Measurements from ENCODE around the gene SUPT3H.

SUPT3H gene

DNA sequence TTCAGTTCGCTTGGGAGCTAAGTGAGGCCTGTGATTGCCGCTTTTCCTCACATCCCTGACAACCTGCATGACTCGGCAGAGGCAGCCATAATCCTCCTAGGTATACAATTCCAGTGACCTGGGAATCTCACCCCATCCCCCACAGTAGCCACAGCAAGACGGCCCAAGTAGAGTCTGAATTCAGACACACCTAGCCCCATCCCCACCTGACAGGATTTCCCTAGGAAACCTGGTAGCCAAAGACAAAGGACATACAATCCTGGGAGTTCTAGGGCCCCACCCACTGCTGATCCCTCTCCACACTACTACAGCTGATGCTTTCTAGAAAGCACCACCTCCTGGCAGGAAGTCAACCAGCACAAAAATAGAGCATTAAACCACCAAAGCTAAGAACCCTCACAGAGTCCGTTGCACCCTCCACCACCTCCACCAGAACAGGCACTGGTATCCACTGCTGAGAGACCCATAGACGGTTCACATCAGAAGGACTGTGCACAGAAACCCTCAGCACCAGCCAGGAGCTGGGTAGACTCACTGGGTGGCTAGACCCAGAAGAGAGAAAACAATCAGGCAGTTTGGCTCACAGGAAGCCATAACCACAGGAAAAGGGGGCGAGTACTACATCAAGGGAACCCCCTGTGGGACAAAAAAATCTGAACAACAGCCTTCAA is 67.5 kb downstream of the SUPT3H start:
- no peak for TF ChIP-seq RAD21 (IDR thresholded peaks at IDR 0.05; ENCODE audit: low read depth)
- no peak for TF ChIP-seq CEBPB (IDR thresholded peaks at IDR 0.05)
- TF ChIP-seq TAF1 (IDR thresholded peaks at IDR 0.05; ENCODE audit: low read depth): no peak
- no peak for TF ChIP-seq YY1 (IDR thresholded peaks at IDR 0.05; ENCODE audit: low read depth)
- no peak for TF ChIP-seq EGR1 (IDR thresholded peaks at IDR 0.05)
- no peak for TF ChIP-seq NFIC (IDR thresholded peaks at IDR 0.05)
- no peak for TF ChIP-seq TCF12 (IDR thresholded peaks at IDR 0.05; ENCODE audit: low read depth)
- TF ChIP-seq EP300 (IDR thresholded peaks at IDR 0.05; ENCODE audit: borderline replicate concordance): no peak
- TF ChIP-seq, protein P1, sequence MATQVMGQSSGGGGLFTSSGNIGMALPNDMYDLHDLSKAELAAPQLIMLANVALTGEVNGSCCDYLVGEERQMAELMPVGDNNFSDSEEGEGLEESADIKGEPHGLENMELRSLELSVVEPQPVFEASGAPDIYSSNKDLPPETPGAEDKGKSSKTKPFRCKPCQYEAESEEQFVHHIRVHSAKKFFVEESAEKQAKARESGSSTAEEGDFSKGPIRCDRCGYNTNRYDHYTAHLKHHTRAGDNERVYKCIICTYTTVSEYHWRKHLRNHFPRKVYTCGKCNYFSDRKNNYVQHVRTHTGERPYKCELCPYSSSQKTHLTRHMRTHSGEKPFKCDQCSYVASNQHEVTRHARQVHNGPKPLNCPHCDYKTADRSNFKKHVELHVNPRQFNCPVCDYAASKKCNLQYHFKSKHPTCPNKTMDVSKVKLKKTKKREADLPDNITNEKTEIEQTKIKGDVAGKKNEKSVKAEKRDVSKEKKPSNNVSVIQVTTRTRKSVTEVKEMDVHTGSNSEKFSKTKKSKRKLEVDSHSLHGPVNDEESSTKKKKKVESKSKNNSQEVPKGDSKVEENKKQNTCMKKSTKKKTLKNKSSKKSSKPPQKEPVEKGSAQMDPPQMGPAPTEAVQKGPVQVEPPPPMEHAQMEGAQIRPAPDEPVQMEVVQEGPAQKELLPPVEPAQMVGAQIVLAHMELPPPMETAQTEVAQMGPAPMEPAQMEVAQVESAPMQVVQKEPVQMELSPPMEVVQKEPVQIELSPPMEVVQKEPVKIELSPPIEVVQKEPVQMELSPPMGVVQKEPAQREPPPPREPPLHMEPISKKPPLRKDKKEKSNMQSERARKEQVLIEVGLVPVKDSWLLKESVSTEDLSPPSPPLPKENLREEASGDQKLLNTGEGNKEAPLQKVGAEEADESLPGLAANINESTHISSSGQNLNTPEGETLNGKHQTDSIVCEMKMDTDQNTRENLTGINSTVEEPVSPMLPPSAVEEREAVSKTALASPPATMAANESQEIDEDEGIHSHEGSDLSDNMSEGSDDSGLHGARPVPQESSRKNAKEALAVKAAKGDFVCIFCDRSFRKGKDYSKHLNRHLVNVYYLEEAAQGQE (IDR thresholded peaks at IDR 0.05; ENCODE audit: low read depth): no peak
- no peak for TF ChIP-seq ZBTB7A (IDR thresholded peaks at IDR 0.05; ENCODE audit: low read depth)
- no peak for TF ChIP-seq CREB1 (IDR thresholded peaks at IDR 0.05; ENCODE audit: low read depth)
- no peak for TF ChIP-seq FOXM1 (IDR thresholded peaks at IDR 0.05; ENCODE audit: borderline replicate concordance, low read depth)
- TF ChIP-seq, protein P2, sequence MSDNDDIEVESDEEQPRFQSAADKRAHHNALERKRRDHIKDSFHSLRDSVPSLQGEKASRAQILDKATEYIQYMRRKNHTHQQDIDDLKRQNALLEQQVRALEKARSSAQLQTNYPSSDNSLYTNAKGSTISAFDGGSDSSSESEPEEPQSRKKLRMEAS (IDR thresholded peaks at IDR 0.05): no peak

DNA sequence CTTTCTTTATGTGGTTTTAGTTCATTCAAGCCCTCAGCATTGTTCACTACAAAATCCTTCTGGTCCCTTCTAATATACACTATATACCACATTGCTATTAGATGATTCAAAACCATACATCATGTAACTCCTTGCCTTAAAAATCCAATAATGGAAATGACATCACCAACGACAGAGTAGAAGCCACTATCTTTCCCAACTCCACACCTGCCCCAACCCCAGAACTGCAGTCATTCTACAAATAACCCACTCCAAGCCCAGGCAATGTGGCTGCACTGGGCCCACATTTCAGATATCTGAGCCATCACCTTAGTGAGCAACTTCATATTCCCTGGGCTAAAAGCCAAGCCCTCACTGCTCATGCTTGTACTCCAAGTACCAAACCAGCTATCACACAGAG is 72.2 kb downstream of the SUPT3H start:
- no peak for TF ChIP-seq FOXM1 (IDR thresholded peaks at IDR 0.05; ENCODE audit: borderline replicate concordance, low read depth)
- no peak for TF ChIP-seq TEAD4 (IDR thresholded peaks at IDR 0.05)
- no peak for TF ChIP-seq CREB1 (IDR thresholded peaks at IDR 0.05; ENCODE audit: low read depth)
- TF ChIP-seq EGR1 (IDR thresholded peaks at IDR 0.05): no peak
- TF ChIP-seq, protein P2 (IDR thresholded peaks at IDR 0.05): no peak
- no peak for TF ChIP-seq TCF12 (IDR thresholded peaks at IDR 0.05; ENCODE audit: low read depth)
- TF ChIP-seq RAD21 (IDR thresholded peaks at IDR 0.05; ENCODE audit: low read depth): no peak
- no peak for TF ChIP-seq EP300 (IDR thresholded peaks at IDR 0.05; ENCODE audit: borderline replicate concordance)
- no peak for TF ChIP-seq CEBPB (IDR thresholded peaks at IDR 0.05)
- TF ChIP-seq, protein P3, sequence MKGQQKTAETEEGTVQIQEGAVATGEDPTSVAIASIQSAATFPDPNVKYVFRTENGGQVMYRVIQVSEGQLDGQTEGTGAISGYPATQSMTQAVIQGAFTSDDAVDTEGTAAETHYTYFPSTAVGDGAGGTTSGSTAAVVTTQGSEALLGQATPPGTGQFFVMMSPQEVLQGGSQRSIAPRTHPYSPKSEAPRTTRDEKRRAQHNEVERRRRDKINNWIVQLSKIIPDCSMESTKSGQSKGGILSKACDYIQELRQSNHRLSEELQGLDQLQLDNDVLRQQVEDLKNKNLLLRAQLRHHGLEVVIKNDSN (IDR thresholded peaks at IDR 0.05): no peak

DNA sequence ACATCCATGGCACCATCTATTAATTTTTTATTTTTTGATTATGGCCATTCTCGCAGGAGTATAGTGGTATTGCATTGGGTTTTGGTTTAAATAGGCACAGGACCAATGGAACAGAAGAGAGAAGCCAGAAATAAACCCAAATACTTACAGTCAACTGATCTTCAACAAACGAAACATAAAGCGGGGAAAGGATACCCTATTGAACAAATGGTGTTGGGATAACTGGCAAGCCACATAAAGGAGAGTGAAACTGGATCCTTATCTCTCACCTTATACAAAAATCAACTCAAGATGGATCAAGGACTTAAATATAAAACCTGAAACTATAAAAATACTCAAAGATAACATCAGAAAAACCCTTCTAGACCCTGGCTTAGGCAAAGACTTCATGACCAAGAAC is 74.9 kb downstream of the SUPT3H start:
- TF ChIP-seq EGR1 (IDR thresholded peaks at IDR 0.05) (no peak), ZBTB7A (IDR thresholded peaks at IDR 0.05; ENCODE audit: low read depth) (no peak), YY1 (IDR thresholded peaks at IDR 0.05; ENCODE audit: low read depth) (no peak), EP300 (IDR thresholded peaks at IDR 0.05; ENCODE audit: borderline replicate concordance) (no peak), CREB1 (IDR thresholded peaks at IDR 0.05; ENCODE audit: low read depth) (no peak)
- TF ChIP-seq, protein P2 (IDR thresholded peaks at IDR 0.05): no peak
- TF ChIP-seq, protein P3 (IDR thresholded peaks at IDR 0.05): no peak

DNA sequence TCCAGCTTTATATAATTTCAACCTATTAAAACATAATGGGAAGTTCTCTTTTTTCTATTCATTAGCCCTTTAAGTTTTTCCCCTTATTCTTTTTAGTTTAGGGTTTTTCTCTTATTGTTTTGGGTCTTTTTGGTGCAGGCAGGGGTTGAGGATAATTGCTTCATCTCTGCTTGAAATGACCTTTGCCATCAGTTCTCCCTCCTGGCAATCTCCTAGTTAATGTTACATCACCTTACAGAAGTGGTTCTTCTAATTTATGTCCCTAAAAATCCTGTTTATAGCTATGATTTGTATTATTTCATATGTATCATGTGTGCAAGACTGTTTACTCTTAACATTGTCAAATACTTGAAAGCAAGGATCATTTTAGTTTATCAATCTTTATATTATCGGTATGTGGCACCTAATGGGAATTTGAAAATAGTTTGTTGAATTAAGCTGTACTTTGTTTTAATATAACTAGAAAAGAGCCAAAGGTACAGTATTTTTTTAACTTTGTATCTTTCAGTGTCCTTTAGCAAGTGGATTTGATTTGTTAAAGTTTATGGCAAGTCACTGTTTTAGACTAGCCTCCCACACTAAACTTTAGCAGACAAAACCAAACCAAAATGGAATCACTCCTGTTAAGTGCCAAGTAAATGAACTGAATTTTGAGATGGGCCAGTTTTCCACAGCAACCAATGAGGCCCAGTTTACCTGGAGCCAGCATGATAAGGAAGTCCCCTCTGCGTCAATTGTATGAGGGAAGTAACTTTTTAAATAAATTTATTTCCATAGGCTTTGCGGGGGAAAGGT is 76.2 kb downstream of the SUPT3H start:
- no peak for TF ChIP-seq ZBTB7A (IDR thresholded peaks at IDR 0.05; ENCODE audit: low read depth)
- TF ChIP-seq YY1 (IDR thresholded peaks at IDR 0.05; ENCODE audit: low read depth): no peak
- TF ChIP-seq TAF1 (IDR thresholded peaks at IDR 0.05; ENCODE audit: low read depth): no peak
- TF ChIP-seq, protein P2 (IDR thresholded peaks at IDR 0.05): no peak
- TF ChIP-seq CEBPB (IDR thresholded peaks at IDR 0.05): no peak
- TF ChIP-seq, protein P3 (IDR thresholded peaks at IDR 0.05): no peak
- no peak for TF ChIP-seq EGR1 (IDR thresholded peaks at IDR 0.05)
- no peak for TF ChIP-seq TCF12 (IDR thresholded peaks at IDR 0.05; ENCODE audit: low read depth)
- no peak for TF ChIP-seq FOXM1 (IDR thresholded peaks at IDR 0.05; ENCODE audit: borderline replicate concordance, low read depth)
- no peak for TF ChIP-seq CREB1 (IDR thresholded peaks at IDR 0.05; ENCODE audit: low read depth)
- TF ChIP-seq EP300 (IDR thresholded peaks at IDR 0.05; ENCODE audit: borderline replicate concordance): no peak
- TF ChIP-seq, protein P1 (IDR thresholded peaks at IDR 0.05; ENCODE audit: low read depth): no peak
- no peak for TF ChIP-seq RAD21 (IDR thresholded peaks at IDR 0.05; ENCODE audit: low read depth)
- TF ChIP-seq TEAD4 (IDR thresholded peaks at IDR 0.05): no peak
- no peak for TF ChIP-seq NFIC (IDR thresholded peaks at IDR 0.05)
